Stimulated activated CD4-positive, alpha-beta T cell treated with anti-CD3 and anti-CD28 coated beads, Interleukin-15, amount 100 ng/mL, for 24 hours (primary cell): ENCODE data around the gene ACRBP.

Experiments
- DNase-seq: peaks from one replicate; pipeline ENCODE4 v3.0.0-alpha.2; 2020

Gene ACRBP

DNA sequence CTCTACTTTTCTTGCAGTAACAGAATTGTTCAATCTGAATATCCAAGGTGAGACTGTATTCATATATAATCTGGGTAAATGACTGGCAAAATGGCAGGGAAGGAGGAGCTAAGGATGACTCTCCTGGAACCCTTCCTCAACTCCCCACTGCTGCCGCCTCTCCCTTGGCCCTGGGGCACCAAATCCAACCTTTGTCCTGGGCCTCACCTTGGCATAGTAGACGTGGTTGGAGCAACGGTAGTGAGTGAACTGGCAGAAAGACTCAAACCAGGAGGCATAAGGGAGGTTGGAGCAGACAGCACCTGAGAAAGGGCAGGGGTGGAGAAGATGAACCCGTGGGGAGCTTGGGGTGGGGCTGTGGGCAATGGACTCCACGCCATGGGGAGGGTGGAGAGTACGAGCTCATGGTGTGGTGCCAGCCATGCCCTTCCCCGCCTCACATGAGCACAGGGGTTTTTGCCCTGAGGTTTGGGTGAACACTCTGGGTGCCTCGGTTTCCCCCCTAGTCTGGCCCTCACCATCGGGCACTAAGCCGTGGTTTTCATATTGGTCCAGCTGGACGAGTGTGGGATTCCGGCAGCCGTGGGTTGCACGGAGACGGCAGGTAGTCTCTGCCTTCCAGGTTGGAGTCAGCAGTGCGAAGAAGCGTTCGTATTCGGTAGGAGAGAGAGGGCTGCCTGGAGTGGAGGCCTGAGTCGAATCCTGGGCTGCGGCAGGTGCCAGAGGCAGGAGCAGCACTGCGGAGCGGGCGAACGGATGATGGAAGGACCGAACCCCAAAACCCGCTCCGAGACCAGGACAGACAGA lies 753 bp downstream of the ACRBP start:
- DNase-seq: no peak

DNA sequence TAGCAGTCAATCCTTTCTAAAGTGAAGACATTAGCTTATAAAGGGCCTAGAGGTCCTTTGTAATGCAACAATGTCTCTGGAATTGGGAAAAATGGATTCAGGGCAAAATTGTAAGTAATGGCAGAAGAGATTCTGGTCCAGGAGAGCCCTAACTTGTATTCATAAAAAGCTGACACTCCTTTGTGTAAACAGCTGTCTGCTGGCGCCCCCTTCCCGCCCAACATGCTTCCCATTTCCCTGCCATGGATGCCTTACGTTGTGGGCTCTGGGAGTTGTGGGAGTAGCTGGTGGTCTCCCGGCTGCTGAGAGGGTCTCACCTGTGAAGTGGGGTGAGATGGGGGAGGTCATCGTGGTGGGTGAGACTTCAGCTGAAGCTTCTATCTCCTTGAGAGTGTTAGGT lies 2.3 kb downstream of the ACRBP start:
- no peak for DNase-seq

DNA sequence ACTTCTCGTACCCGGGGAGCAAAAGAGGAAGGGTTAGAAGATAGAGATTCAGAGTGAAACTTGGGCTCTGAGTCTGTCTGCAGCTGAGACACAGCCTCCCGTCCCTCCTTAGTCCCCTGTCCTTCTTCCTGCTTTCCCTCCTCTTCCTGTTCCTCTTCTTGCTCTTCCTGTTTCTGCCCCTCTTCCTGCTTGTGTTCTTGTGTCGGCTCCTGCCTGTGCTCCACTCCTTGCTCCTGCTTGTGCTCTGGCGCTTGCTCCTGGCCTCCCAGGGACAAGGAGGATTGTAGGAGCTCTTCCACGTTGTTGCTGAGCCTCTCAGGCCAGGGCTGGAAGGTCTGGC lies 3.0 kb downstream of the ACRBP start:
- no peak for DNase-seq

DNA sequence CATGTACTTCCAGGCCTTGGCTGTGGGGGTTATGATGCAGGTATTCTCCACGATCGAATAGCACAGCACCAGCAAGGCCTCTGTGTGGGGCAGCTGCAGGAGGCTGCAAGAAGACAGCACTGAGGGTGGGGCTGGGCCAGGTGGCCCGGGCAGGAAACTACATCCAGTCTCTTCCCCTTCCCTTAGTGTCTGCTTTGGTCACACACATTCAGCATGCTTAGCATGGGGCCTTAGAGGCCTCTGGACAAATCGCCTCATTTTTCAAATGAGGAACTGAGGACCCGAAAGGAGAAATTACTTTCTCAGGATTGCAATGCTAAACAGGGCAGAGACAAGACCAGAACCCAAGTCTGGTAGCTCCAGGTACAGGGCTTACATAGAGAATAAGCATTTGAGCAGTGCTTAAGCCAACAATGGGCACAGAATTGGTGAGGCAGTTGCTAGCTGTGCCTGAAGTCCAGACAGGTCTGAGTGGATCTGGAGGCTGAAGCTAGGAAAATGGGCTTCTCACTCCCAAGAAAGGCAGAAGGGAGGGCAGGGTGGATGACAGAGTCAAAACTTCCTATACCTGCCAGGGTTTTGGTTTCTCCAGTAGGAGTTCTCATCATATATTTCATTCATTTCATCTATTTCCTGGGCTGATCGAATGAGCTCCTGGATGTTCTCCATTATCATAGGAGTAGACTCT lies 3.5 kb downstream of the ACRBP start:
- DNase-seq: no peak

DNA sequence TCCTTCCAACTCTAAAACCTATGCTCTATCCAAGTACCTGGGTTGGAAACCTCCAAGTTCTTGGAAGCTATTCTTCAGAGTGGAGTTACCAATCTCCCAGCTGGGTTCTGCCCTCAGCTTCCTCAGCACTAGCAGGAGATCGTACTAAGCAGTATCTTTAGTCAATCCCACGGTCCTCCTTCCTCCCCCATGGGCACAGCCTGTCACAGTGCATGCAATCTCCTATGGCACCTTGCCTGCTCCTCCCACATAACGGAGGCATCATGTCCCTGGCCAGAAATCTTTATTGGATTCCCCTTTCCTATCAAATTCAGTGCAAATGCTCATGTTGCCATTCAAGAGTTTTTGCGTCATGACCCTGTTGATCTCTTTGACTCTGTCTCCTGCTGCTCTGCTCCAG lies 6.1 kb downstream of the ACRBP start:
- no peak for DNase-seq

DNA sequence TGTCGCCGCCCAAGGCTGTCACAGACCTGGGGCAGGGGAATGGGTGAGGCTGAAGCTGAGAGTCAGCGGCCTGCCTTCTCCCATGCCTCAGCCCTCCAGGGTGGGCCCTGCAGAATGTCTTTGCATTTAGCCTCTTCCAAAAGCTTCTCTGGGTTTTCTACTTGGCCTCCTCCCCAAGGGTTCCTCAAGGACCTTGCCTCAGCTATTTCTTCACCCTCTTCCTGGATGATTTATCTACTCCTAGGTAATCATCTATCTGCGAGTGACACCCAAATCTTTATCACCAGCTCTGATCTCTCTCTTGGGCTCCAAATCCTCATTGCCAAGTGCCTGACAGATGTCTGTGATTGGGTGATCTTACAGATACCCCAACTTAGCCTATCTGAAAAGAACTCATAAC lies 6.7 kb downstream of the ACRBP start:
- no peak for DNase-seq

DNA sequence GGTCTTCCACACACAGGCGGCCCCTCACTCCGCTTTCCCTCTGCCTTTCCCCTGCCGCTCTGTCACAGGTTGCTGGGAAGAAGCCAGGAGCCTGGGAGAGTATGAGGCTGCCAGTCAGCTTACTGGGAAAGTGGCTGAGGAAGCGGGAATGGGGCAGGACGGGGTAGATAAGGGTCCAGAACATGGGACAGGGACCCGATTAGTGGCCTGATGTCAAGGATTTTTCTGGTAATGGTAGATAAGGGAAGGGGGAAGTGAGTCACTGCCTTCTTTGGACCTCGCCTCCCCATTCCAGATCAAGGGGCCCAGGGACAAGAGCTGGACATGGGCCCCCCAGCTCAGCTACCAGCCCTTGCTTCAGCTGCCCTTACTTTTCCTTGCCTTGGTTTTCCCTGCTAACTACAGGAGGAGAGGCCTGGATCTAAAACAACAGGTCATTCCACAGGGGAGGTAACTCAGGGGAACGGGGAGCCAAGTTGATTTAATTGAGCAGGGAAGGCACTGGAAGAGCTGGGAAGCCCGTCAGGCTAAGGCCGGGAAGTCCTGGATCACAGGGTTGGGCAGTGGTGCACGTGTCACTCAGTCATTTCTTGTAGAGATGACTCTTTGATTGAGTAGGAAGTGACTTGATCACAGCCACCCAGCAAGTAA lies 8.0 kb downstream of the ACRBP start:
- no peak for DNase-seq

DNA sequence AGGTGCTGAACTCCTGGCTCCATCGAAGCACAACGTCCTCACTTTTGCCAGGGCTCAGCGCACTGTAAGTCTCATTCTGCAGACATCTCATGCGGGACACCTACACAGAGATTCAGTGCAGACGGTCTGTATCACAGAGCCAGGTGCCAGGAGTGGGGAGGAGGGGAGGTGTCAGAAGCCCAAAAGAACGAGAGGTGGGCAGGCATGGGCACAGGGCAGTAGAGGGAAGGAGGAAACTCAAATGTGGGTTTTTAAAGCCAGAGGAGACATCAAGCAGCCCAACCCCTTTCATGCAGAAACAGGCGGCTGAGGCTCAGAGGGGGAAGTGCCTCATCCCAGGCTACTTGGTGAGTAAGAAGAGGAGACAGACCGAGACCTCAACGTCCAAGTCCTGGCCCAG lies 8.9 kb downstream of the ACRBP start:
- DNase-seq: no peak

DNA sequence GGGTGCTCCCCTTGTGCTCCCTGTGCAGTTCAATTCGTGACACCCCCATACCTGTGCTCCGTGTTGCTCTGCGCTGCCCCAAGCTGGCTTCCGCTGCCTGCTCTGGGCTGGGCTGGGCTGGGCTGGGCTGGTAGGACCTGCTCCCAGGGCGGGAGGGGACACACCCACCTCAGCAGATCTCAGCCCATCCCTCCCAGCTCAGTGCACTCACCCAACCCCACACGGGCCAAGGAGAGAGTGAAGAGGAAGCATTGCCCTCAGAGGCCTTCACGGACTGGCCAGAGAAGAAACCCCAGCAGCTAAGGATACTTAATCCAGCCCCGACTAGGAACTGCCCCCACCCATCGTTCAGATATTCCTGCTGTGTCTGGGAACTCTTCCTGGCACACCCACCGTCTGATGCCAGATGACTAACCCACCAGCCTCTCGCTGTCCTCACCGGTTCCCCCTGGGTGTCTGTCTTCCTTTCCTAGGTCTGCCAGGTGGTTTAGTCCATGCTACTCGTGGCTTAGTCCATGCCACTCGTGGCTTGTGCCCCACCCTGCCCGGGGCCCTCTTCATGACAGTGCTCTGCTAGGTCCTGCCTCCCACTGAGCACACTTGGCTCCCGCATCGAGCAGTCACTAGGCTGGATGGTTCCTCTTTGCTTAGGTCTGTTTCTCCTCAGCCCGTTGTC lies 11.2 kb downstream of the ACRBP start, which contains the start of gene LPAR5:
Gene LPAR5, minus strand, starts transcription at position 104 of the 676 bp plus-strand sequence. CDS start 14,711 bp downstream, outside the sequence.
- DNase-seq: no peak

DNA sequence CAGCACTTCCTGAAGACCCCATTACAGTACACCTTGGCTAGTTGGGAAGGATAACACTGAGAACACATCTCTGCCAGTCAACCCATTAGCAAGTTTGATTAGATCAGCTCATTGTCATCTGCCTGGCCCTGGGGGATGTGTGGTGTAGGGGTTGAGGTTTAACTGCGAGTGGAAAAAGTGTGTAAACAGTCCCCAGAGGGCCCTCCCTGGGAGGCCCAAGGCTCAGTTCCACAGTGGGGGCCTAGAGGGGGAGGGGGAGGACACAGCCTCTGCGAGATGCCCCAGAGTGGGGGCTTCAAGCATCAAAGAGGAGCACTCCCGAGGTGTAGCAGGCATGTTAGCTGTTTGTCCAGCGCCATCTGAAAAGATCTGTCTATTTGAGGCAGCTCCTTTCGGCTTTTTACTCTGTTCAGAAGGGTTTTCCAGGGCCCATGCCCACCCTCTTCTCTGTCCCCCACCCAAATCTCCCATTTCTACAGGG lies 11.8 kb downstream of the ACRBP start:
- DNase-seq: peak; percentile 71

DNA sequence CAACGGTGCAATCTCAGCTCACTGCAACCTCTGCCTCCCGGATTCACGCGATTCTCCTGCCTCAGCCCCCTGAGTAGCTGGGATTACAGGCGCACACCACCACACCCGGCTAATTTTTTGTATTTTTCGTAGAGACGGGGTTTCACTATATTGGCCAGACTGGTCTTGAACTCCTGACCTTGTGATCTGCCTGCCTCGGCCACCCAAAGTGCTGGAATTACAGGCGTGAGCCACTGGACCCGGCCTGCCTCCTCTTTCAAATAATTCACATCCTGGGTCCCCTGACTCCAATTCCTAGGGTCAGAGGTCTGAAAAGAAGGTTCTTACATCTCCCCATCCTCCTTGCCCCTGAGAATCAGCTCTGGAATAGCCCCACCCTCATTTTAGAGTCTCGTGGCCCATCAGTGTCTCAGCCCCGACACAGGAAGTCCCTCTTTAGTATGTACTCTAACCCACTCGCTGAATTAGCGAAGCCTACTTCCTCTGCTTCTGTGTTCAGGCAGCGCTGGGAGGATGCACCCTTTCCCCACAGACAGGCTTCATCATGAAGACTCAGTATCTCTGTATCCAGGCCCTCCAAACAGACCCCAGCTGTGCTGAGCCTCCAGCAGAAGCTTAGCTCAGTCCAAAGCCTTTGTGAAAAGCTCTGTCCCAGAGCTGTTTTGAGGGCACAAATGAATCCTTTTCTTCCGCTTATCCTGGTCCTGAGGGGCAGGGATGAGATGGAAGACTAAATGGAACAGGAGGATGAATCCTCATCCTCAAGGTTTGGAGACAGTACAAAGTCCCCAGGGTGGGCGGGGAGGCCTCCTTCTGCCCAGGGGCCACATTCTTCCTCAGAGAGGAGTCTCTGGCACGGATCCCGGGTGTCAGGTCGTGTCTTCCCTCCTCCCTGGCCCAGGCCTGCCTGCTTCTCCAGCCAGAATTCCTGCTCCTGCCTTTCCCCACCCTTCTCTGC lies 14.9 kb downstream of the ACRBP start:
- DNase-seq: peak; percentile 52

DNA sequence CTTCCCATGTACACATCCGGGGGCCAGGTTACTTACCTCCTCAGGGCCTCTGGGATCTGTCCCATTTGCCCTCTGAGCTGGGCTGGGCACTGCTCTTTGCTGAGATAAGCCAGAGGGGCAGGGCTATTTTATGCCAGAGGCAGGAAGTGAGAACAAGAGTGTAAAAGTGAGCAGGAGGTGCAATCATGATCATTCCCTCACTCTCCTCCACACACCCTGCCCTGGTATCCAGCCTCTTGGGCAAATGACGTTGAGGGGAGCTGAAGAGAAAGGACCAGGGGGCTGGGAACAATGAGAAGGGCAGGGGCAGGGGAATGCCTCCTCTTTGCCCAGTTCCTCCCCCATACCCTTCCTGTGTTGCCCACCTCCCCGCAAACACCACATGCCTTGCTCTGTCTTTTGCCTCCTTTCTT lies 15.7 kb downstream of the ACRBP start:
- DNase-seq: no peak

DNA sequence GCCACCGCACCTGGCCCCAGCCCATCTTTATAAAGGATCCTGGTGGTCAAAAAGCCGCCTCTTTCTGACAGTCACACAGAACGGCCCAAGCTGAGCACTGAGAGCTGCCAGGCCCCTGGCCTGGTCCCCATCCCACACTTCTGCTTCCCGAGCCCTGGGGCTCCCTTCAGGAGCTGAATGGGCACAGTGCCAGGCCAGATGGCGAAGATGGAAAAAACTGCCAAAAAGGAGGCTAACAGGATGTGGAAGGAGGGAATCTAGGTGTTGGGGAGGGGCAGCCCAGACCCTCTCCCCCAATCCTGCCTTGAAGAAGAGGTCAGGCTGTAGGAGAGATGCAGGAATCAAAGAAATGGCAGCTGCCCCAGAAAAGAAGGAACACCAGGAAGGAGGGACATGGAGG lies 16.5 kb downstream of the ACRBP start:
- DNase-seq: no peak

DNA sequence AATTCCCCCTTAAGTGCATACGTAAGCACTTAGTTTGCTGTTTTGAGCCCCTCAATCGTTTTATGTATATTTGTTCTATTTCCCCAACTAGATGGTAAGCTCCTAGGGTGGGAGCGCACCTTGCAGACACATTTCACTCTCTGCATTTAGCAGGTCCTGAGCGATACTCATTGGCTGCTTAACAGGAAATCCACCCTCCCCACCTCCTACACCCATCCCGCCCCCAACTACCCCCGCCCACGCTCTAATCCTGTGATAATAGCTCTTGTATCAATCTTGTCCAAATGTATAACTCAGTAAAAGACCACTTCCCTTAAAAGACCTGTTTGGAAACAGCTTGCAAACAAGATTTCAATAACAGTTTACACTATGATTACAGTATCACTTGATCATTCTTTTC lies 19.6 kb downstream of the ACRBP start:
- no peak for DNase-seq

DNA sequence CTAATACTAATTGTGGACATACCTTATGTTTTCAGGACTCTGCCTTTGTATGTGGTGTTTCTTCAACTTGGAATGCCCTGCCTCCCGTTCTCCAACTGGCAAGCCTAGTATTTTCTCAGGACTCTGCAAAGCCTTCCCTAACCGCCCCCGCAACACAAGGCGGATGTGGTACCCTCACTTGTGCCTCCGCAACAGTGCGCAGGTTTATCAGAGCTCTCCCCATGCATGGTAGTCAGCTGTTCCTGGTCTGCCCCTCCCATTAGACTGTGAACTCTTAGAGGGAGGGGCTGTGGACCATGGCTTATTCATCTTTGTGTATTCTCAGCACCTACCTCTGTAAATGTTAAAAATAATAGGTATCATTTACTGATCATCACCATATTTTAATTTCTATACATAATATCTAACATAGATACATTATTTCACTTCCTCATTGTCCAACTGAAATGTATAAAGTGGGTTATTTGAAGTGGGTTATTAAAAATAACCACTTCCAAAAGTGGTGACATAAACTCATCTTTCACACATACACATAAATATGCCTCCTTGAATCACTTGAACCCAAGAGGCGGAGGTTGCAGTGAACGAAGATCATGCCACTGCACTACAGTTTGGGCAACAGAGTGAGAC lies 20.5 kb downstream of the ACRBP start:
- no peak for DNase-seq

DNA sequence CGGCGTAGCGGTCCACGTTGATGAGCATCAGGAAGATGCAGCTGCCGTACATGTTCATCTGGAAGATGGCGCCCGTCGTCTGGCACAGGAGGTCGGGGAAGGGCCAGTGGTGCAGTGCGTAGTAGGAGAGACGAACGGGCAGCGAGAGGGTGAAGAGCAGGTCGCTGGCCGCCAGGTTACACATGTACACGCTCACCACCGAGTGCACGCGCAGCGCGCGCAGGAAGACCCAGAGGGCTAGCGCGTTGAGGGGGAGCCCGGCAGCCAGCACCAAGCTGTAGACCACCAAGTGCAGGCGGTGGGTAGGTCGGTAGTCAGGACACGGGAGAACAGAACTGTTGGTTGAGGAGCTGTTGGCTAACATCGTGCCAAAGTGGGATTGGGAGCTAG lies 26.4 kb downstream of the ACRBP start:
- no peak for DNase-seq

DNA sequence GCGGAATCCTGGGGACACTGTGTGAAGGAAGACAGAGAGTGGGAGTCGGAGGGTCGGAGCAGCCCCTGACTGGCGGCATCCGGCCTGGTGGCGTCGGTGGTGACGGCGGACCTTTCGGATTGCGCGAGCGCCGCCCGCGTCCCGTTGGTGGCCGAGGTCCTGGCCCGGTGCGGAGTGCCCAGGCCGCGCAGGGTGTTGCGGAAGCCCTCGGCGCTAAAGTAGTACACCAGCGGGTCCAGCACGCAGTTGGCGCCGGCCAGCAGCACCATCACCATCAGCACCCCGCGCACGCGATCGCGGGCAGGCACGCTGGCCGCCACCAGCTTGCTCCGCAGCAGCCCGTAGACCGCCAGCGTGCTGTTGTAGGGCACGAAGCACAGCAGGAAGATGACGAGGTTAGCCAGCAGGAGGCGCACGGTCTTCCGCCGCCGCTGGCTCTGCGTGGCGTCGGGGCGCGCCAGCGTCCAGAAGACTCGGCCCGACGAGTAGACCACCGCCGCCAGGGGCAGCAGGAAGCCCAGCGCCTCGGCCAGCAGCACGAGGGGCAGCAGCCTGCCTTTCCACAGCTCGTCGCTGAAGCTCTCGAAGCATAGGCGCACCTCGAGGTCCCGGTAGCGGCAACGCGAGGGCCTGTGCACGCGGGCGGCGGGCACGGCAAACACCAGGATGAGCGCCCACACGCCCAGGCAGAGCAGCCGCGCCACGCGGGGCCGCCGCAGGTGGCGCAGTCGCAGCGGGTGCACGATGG lies 26.9 kb downstream of the ACRBP start:
- peak; percentile 69 for DNase-seq

DNA sequence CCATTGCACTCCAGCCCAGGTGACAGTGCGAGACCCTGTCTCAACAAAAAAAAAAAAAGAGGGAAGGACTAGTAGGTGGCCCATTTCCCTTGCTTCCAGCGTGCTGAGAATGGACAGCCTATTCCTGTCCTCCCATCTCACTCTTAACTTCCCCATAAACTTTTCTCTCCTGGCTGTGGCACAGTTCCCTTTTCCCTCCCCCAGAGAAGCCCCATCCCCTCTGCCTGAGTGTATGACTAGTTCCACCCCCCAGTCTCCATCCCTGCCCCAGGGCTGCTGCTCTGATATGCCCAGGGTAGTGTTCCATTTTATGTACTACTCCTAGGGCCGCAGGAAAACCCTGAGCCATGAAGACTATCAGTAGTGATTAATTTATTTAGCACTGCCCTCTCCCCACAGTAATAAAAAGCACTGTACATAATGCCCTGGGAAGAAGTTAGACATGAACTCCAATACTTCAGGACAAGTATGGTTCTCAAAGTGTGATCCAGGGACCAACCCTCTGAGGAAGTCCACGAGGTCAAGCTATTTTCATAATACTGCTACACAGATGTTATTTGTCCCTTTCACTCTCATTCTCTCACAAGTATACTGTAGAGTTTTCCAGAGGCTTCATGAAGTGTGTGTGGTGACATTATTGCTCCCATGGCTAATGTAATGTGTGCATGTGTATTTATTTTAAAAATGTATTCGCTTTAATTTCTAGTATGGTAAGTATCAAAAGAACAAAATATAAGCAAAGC lies 28.6 kb downstream of the ACRBP start:
- no peak for DNase-seq

DNA sequence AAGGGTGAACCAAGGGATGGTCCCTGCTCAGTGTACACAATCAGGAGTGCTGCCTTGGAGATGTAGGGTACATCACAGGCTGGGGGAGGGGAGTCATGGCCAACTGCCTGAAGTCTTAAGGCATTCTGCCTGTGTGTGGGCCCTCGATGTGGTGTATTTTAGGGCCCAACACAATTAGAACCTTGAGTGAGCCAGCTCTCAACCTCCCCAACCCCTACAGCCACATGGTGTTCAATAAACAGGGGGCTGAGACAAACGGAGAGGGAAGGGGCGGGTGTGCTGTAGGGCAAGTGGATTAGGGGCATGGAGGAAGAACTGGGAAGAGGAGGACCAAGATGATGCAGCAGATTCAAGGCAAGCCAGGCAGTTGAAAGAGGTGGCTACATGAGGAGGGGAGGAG lies 31.4 kb downstream of the ACRBP start:
- DNase-seq: no peak

DNA sequence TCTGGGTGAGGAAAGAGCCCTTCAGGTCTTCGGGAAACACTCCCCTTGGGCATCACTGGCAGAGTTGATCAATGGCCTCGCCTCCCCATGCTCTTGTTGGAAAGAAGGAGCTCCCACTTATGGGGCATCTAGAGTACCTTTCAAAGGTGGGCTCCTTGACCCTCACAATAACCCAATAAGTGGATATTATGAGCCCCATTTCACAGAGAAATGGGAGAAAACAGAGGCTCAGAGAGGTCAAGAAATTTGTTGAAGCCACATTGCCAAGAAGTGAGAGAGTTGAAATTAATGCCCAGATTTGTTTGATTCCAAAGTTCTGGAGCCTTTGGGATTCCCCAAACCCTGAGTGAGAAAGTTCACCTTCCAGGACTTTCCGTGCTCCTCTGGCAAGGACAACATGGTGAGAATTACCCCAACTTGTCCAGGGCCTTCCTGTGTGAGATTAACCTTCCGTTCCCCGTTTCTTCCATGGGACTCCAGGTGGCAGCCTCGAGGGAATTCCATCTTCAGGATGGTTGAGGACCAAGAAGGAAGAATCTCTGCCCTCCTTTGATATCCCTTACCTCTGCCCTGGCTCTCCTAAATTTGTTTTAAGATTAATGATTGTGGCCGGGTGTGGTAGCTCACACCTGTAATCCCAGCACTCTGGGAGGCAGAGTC lies 32.6 kb downstream of the ACRBP start:
- DNase-seq: no peak
